Activated CD4-positive, CD25-positive, alpha-beta regulatory T cell treated with anti-CD3 and anti-CD28 coated beads, Interleukin-2, amount 50 U/mL, for 24 hours (primary cell): ENCODE data around the gene SLC12A4.
A peak's percentile ranks its signal among the peaks of the same experiment; 100 is the strongest.

ENCODE experiments used
- ATAC-seq, 2 donors: fragments of 150-1000 bp; cut with Tn5 transposase; one replicate each; pipeline ENCODE4 v1.10.0; 2021; ENCODE audit warnings: mild to moderate bottlenecking in 1 of 2, moderate library complexity in 1 of 2

Gene SLC12A4

DNA sequence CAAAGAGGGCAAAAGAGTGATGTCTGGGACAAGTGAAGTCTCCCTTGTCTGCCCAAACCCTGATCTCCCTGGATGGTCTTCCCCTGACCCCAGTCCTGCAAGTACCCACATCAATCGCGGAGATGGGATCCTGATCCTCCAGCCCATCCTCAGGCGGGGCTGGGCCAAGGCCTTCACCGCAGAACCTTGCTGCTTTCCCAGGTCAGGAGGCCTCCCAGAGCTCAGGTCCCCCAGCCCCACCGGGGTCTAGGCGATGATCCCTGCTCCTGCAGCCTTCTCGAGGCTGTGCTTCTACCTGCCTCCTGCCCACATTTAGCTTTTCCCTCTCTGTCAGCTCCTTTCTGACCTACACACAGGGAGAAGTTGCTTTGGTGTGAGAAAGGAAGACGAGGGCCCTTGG is 6.3 kb downstream of the SLC12A4 start:
- ATAC-seq: no peak

DNA sequence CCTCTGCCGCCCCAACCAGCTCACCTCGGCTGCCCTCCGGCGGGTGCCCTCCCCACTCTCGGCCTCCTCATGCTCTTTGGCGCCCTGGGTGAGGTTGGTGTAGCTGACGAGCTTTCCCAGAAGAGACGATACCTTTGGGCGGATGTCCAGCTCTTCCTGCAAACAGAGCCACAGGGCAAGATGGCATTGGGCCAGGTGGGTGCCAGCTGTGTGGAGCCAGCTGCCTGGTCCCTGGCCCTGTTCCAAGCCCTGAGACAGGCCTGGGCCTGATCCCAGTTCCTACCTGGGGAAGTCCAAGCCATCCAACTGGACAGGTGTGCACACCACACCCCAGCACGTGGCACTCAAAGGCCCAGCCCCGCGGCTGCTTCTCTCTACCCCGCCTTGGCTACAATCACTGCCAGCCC is 6.9 kb downstream of the SLC12A4 start:
- ATAC-seq: no peak

DNA sequence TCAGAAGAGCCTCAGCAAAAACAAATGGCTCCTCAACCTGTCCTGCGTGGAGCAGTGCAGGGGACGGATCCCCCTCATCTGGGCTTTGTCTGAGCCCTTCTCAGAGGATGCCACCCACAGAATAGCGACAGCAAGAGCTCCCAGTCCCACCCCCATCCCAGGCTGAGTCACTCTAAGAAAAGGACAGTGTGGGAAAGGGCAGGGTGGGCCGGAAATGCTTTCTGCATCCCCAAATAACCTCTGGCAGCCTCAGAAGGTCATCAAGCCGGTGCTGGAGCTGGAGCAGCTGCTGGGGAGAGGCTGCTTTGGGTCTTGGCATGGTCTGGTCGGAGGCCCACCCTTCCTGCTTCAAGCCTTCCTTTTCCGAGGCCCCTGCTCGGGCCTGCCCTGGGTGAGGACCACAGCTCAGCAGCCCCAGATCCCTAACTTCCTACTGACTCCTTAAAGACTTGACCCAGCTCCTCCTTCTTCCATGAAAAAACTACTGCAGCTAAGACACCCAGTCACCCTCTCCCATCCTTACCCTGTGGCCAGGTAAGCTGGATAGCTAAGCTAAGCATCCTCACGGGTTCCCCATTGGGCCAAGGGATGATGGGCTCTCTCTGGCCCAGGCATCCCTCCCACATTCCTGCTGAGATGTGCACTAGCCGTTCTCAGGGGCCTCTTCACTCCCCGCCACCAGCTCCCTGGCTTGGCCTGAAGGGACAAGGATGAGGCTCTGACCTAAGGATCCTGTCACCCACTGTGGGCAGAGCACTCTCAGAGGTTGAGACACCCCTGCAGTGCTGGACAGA is 8.7 kb downstream of the SLC12A4 start:
- no peak for ATAC-seq

DNA sequence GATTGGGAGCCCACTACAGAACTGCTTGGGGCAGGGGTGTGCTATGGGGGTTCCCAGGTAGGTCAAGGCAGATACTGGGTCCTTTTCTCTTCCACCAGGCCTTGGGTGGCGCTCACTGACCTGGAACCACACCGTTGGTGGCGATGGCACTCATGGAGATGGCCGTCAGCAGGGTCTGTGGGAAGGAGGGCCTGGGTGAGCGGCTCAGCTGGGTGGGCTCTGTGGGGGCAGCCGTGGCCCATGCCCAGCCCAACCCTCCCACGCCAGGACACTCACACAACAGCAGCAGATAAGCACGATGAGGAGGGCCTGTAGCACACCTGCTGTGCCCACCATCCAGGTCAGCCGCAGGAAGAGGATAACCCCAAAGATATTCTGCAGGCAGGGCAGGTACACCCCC is 10.8 kb downstream of the SLC12A4 start:
- no peak for ATAC-seq

DNA sequence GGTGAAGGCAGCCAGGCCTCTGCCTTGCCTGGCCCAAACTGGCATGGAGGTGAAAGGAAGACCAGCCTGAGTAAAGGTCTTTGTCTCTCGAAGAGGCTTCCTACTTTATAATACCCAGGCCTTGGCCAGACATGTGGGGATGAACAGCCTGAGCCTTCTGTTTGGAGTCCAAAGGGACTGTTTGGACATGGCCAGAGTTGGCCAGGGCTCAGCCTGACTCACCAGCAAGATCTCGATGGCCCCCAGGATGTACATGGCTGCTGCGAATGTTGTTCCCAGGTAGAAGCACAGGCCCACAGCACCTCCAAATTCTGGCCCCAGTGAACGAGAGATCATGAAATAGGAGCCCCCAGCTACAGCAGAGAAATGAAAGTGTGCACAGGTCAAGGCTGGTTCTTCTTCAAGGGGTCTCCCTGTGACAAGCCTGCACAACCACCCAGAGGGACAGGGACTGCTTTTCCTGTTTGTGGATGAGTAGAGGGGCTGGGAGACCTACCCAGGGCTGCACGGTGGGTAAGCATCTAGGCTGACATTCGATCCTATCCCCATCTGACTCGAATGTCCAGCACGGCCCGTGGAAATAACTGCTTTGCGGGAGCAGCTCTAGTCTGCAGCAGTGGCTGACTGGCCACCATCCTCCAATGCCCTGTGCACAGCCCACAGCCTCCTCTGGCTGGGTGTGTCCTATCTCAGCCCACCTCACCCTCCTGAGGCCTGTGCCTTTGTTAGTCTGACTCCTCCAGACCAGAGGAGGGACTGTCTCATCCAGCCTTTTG is 13.8 kb downstream of the SLC12A4 start:
- ATAC-seq: no peak

DNA sequence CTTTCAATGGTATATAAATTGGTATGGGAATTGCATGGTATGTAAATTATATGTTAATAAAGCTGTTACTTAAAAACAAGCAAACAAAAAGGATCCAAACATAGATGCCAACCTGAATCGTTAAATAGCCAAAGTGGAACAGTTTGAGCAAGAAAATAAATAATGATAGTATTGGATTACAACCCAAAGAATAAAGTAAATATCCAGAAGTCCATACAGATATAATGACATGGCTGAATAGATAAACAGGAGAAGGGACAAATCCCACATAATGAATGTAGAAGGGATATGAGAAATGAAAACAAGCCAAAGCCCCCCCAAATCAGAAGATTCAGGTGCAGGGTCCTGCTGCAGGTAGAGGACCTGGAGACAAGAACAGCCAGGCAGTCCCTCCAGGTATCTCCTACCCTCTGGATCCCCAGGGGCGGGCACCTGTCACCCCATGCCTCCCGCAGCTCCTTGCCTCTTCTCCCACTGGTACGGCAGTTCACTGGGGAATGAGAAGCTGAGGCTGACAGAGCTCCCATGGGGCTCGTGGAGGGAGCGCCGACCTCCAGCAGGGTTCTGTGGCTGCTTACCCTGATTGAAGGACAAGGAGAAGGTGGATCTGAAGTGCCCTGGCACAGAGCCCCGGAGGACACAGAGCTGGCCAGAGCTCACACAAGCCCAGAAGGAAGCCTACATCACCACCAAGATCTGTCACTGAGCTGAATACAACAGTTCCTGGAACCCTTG is 14.6 kb downstream of the SLC12A4 start:
- ATAC-seq: no peak

DNA sequence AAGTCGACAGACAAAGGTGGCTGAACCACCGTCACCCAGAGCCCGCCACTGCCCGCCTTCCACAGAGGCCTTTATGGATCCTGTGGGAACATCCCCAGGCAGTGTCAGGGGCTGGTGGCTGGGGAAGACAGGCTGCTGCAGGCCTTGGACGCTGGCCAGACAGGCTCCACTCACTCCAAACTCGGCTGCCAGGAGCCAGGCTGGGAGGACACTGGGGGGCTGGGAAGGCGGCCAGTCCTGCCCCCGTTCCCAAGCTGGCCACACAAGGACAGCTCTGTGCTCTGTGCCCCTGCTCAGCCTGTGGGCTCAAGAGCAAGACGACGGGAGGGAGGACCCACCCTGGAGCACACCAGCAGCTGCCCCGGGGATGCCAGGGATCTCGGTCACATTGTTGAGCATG is 17.0 kb downstream of the SLC12A4 start:
- no peak for ATAC-seq

DNA sequence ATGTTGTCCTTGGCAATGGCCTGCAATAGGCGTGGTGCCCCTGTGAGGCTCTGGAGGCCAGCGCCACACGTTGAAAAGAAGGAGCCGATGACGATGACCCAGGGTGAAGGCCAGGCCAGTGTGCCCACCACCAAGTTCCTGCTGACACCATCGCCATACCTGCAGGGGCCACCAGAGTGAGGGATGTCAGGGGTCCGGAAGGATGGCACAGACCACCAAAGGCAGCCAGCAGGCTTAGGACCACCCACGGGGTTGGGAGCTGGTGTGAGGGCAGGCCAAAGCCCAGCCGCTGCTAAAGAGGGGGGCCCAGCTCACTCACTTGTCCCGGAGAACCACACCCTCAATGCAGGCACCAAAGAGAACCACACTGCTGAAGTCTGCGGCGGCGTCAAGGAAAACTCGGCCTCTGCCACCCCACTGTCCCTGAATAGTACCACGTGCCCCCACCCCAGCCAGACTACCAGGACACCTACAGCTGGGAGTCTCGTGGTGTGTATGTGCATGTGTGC is 18.0 kb downstream of the SLC12A4 start:
- no peak for ATAC-seq

DNA sequence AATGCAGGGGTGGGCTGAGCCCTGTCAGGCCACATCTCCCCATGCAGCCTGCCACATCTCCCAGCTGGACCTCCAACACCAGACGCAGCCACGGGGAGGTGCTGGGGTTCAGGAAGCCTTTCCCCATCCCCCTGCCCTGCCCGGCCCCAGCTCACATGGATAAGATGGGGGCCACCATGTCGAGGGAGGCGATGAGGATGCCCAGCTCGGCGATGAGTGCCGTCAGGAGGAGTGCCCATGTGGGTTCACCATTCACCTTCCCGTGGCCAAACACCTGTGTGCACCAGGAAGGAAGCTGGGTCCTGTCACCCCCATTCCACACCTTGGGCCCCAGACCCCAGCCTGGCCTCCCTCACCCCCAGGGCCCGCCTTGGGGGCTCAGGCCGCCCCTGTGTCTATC is 18.8 kb downstream of the SLC12A4 start:
- no peak for ATAC-seq

DNA sequence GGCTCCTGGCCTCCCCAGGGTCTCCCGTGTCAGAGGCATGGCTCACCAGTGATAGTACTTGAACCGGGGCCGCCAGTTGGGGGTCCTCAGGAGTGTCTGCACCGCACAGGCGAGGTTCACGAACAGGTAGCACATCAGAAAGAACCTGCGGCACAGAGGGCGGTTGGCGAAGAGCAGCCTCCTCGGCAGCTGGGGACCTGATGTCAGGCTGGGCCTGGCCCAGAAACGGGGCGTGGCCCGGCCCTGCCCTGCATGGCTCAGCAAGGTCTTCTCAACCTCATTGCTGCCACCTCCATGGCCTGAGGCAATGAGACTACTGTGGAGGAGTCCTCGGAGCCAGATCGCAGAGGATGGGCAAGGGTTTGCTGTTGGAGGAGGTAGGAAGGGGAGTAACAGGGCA is 20.4 kb downstream of the SLC12A4 start:
- ATAC-seq: no peak

DNA sequence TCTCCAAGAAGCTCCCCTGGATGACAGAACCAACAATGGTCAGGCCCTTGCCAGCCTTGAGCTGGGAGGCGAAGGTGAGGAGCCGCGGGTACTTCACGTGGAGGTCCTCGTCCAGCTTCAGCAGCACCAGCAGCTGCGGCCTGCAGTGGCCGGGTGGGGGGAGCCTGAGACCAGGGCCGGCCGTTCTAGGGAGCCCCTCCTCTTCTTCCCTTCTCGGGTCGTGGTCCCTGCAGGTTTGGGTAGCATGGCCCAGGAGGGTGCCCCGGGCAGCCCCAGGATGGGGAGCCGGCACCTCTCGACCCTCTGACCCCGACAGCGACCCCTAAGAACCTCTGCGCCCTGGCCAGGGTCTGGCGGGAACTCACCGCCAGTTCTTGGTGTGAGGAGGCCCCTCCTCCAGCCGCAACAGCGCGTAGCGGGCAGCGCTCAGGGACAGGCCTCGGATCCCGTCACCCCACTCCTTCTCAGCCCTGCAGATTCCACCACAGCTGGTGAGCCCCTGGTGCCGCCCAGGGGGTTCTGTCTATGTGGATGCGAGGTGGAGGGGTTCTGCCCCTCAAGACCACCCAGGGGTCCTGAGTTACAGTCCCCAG is 21.4 kb downstream of the SLC12A4 start:
- no peak for ATAC-seq

DNA sequence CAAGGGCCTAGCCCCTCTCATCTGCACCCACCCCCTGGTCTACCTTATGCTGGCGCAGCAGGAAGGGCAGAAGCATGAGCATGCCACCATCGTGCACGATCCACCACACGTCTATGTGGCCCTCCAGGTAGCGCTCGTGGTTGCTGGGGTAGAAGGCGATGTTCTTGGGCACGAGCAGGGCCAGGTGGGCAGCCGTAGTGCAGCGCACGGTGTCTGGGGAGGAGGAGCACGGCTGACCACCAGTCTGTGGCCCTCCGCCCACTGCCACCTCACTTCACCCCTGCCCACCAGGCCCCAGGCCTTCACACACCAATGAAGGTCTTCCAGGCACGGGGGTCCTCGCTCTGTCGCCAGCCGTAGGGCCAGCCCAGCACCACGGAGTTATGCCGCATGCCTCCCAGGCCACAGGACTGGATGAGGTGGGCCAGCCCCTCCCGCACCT is 22.3 kb downstream of the SLC12A4 start:
- ATAC-seq: no peak

DNA sequence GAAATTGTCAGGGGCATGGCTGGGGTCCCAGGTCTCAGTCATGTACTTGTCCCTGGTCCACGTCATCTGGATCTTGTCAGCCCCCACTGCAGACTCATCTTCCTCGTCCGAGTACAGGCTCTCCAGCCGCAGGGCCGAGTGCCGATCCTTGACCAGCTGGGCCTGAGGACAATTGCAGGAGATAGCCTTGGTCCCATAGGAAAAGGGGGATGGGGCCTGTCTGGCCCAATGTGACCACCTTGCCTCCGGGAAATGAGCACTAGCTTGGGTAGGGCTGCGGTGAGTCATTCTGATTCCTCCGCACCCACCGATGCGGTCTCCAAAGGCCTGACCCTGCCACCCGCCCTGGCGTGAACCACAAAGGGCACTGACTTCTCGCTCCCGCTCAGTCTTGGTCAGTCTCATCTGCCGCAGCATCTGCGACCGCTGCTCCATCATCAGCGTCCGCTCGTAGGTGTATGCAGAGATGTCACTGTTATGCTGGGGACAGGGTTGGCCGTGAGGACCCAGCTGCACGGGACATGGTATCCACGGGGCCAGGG is 23.0 kb downstream of the SLC12A4 start:
- no peak for ATAC-seq

DNA sequence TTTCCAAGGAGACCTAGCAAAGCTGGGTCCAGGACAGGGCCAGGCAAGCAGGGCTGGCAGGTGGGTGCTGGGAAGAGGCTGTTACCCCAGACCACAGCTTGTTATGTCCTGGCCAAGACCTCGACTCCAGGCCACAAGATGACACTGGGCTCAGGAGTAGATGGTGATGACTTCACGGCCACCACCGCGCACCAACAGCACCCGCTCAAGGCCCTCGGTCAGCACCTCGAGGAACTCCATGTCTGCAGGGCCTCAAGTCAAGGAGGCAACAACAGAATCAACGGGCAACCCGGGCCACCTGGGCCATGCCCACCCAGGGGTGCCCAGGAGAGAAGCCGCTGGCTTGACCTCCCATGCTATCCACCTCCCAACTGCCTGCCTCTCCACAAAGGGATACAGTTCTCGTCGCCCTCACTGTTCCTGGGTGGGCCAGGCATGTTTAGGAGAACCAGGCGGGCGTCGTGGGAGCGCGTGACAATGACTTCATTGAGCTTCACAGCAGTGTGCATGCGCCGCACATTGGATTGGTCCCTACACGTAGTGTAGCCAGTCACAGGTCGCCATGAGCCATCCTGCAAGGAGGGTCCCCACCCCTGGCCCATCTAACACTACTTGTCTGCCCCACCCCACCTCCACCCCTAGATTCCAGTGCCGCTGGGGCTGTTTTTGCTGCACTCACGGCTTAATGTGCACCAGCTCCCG is 23.6 kb downstream of the SLC12A4 start:
- ATAC-seq: no peak

DNA sequence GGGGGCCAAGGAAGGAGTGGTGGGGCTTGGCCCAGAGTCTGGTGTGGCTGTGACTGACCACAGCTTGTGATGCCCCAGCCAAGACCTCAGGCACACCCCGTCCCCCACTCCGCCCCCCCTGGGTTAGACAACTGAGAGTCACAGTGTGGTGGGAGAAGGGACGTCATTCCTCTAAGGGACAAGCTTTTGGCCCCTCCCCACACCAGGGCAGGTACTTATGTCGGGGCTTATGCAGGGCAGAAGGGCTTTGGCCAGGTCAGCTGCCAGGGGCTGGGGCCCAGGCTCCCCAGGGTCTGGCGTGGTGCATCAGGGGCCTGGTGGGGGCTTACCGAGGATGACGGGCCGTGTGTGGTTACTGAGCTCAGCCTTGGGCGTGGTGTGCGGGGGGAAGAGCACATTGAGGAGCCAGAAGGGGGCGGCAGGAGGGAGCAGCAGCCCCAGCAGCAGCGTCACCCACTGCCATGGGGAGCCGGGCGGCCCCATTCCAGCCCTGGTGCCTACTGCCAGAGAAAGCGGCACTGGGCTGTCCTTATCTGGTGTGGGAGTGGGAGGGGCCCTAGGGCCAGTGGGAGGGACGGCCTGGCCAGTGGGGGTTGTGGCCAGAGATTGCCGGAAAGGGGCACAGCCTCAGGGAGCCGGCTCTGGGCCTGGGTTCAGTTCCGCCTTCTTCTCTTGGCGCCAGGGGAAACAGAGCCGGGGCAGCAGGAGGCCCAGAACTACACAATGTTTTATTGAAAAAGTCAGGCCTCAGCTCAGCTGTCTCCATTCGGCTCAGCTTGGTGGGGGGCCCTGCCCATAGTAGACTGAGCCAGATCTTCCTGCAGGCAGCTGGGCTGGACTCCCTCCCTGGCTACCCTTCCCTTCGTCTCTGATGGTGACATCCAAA is 24.6 kb downstream of the SLC12A4 start, which contains the start of gene LCAT:
Gene LCAT (minus strand): TSS at position 502 of the 886 bp plus-strand sequence. CDS start 19 bp downstream, at position 483.
- no peak for ATAC-seq

DNA sequence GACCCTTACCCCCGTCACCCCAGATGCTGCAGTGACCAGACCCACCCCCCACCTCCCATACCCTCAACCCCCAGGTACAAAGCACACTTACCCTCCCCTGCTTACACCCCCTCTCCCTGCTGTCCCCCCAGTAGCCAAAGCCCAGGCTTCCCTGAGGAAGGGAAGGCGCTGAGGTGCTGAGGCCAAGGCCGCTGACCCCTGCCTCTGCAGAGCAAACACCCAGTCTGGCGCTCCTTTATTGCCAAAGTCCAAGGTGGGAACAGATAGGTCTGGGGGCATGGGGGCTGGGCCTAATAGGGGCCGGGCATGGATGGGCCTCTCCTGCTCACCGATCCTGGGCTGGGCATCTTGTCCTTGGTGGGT is 25.2 kb downstream of the SLC12A4 start:
- ATAC-seq: no peak

DNA sequence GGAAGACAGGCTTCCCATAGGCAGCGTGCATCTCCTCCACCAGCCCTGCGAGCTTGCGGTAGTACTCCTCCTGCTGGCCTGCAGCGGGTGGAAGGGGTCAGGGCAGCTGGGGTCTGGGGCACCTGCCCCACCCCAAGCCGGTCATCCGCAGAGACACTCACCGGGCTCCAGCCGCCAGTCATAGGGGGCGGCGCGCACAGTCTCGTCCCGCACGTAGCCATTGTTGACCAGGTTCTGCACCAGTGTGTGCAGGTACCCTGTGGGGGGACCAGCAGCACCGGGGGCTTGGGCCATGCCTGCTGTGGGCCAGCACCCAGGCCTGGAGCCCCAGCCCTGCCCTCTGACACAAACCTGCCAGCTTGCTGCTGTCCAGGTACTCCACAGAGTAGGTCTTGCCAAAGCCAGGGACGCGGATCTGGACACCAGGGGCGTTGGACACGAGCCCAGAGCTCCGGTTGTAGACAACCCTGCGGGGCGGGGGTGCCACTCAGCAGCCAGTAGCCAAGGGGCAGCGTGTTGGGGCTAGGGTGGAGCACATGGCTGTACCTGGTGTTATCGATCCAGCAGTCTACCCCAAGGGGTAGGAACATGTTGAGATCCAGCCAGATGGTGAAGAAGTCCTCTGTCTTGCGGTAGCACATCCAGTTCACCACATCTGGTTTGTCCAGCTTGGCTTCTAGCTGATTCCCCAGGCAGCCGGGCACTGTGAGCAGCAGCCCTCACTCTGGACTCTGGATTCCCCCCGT is 25.8 kb downstream of the SLC12A4 start:
- no peak for ATAC-seq

DNA sequence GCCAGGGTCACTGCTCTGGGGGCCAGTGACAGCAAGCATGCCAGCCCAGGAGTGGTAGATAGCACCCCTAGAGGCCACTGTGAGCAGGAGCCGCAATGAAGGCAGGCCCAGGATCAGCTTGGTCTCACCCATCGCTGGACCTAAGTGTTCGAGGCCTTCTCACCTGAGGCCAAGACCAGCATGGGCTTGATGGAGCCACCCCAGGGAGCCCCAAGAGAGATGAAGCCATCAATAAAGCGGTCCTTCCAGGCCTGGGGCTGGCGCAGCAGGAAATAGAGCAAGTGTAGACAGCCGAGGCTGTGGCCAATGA is 26.3 kb downstream of the SLC12A4 start:
- peak in 1 of 2 donors; percentile 52 for ATAC-seq

DNA sequence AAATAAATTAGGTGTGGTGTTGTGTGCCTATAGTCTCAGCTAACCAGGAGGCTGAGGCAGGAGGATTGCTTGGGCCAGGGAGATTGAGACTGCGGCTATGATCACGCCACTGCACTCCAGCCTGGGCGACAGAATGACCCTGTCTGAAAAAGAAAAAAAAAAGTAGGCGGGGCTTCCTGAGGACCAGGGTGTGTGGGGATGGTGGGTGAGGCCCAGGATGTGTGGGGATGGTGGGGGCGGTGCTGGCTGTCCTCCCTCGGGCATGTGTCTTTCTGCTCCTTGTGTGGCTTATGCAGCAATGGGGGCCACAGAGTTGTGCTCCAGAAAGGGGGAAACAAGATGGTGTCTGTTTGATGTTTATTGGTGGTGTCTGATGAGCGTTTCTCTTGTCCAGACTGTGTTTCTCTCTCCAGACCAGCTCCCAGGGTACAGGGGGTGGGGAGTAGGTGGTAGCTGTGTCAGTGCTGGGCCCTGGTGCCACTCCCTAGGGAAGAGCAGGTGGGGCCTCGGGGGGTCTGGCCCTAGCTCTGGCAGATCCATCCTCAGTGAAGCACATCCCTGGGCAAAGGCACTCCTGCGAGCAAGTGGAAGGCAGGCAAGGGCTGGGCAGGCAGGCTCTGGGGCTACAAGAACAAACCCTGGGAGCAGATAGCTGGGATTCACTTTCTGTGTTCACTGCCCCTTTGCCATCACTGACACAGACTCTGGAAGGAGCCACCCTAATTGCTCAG is 26.8 kb downstream of the SLC12A4 start:
- no peak for ATAC-seq
